GM23248 (cell line): ENCODE measurements around the gene ABCG2. TPM values are rescaled to one million over a fixed set of nuclear protein-coding genes. Genes with fewer than 3 reads are reported as not detected.
A peak's percentile ranks its signal among the peaks of the same experiment; 100 is the strongest.
"Not testable (repeated sequence)": the region's sequence is repeated elsewhere in the genome, so short reads cannot be mapped to it uniquely, and the experiment has no call there.

Experiments used
- DNase-seq: peaks from one replicate; pipeline ENCODE4 v3.0.0-alpha.2; 2015
- H2AFZ ChIP-seq: fragments of 200-600 bp; sonication (generic); 2 replicates; pipeline ENCODE4 v1.6.1; 2016; ENCODE audit warnings: antibody characterized with exemption
- H3F3A ChIP-seq: fragments of 200-600 bp; sonication (generic); 2 replicates; pipeline ENCODE4 v1.6.1; 2016; ENCODE audit warnings: mild to moderate bottlenecking, antibody characterized with exemption, mixed run types; ENCODE audit not compliant: insufficient read depth
- H3K27ac ChIP-seq: fragments of 200-600 bp; sonication (generic); 2 replicates; pipeline ENCODE4 v1.5.1; 2016; ENCODE audit warnings: mild to moderate bottlenecking
- H3K27me3 ChIP-seq: fragments of 200-600 bp; sonication (generic); replicated peaks from 2 replicates; pipeline ENCODE4 v1.6.1; 2016; ENCODE audit warnings: mild to moderate bottlenecking; ENCODE audit not compliant: insufficient read depth
- H3K36me3 ChIP-seq: fragments of 200-600 bp; sonication (generic); 2 replicates; pipeline ENCODE4 v1.6.1; 2016; ENCODE audit warnings: low read depth, mild to moderate bottlenecking
- H3K4me1 ChIP-seq: fragments of 200-600 bp; sonication (generic); 2 replicates; pipeline ENCODE4 v1.6.1; 2016; ENCODE audit warnings: mild to moderate bottlenecking; ENCODE audit not compliant: insufficient read depth
- H3K4me2 ChIP-seq: fragments of 200-600 bp; sonication (generic); one replicate; pipeline ENCODE4 v1.6.1; 2016; ENCODE audit warnings: mild to moderate bottlenecking; ENCODE audit not compliant: unreplicated experiment
- H3K4me3 ChIP-seq: fragments of 200-600 bp; sonication (generic); 2 replicates; pipeline ENCODE4 v1.5.1; 2016; ENCODE audit warnings: mild to moderate bottlenecking
- H3K79me2 ChIP-seq: fragments of 200-600 bp; sonication (generic); 2 replicates; pipeline ENCODE4 v1.6.1; 2016; ENCODE audit warnings: mild to moderate bottlenecking; ENCODE audit not compliant: insufficient read depth
- H3K9ac ChIP-seq: fragments of 200-600 bp; sonication (generic); 2 replicates; pipeline ENCODE4 v1.6.1; 2016; ENCODE audit warnings: mild to moderate bottlenecking
- H3K9me2 ChIP-seq: fragments of 200-600 bp; sonication (generic); 2 replicates; pipeline ENCODE4 v1.6.1; 2016; ENCODE audit warnings: mixed run types, mild to moderate bottlenecking, moderate library complexity; ENCODE audit not compliant: insufficient read depth
- H3K9me3 ChIP-seq: fragments of 200-600 bp; sonication (generic); one replicate; pipeline ENCODE4 v1.6.1; 2017; ENCODE audit warnings: low read depth
- H4K20me1 ChIP-seq: fragments of 200-600 bp; sonication (generic); 2 replicates; pipeline ENCODE4 v1.6.0; 2016; ENCODE audit not compliant: insufficient read depth
- EZH2 ChIP-seq: fragments of 200-600 bp; sonication (generic); IDR thresholded peaks from 2 replicates; pipeline ENCODE4 v1.6.1; 2018; ENCODE audit warnings: antibody characterized with exemption, mild to moderate bottlenecking; ENCODE audit not compliant: insufficient read depth, poor library complexity, severe bottlenecking
- EZH2phosphoT487 ChIP-seq: fragments of 200-600 bp; sonication (generic); IDR thresholded peaks from 2 replicates; pipeline ENCODE4 v1.6.1; 2018; ENCODE audit warnings: antibody characterized with exemption, moderate library complexity, mild to moderate bottlenecking, low read depth; ENCODE audit not compliant: insufficient read depth
- WGBS, 2 experiments: methylation state at CpG; one replicate each; pipeline ENCODE4 v1.1.6; 2015 to 2017; ENCODE audit warnings: low lambda C conversion rate in 2 of 2, low coverage in 1 of 2; ENCODE audit errors: missing lambda C conversion rate in 2 of 2; 5-methylcytosine and 5-hydroxymethylcytosine counted together
- in situ Hi-C: fragments of 300-500 bp; cut with MboI; formaldehyde crosslinking; loops from 2 replicates; pipeline ENCODE4 v1.15.0; 2020
- polyA plus RNA-seq: library from polyadenylated mRNA; unstranded; fragments of >200 nt; fragmentation: Nextera tagmentation; extraction: Ambion mirVana; gene quantifications from 2 replicates; pipeline ENCODE4 v1.2.1, GENCODE V29; 2016
- total RNA-seq: library from RNA; depleted of rRNA; stranded (reverse); fragments of >200 nt; shearing (Covaris generic); gene quantifications from 2 replicates; pipeline ENCODE4 v1.2.3, GENCODE V29; 2014

ABCG2 gene
- total and polyA plus RNA-seq, 2 experiments from 2014 or later: 0.05 to 0.11 TPM

DNA sequence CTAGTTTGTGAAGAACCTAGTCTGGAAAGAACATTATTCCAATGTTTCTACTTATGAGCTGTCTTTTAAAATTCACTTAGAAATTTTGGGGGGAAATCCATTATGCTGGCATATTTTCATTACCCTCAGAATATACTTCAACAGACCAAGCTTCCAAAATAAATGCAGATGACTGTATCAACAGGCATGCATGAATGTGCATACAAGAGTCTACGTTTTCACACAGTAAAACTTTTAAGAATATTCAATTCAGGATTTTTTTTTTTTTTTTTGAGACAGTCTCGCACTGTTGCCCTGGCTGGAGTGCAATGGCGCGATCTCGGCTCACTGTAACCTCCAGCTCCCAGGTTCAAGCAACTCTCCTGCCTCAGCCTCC is 49.7 kb downstream of the ABCG2 start:
- no peak overlapping the region for H2AFZ ChIP-seq
- H3K4me2 ChIP-seq: no peak overlapping the region
- H3F3A ChIP-seq: no peaks in the 10 kb centered on the region
- no peaks in the 10 kb centered on the region for H3K9me2 ChIP-seq
- no peak overlapping the region for H3K9ac ChIP-seq
- 85 to 91% methylated on average over 5 of the region's 5 CpGs for WGBS, 2 experiments
- TF ChIP-seq EZH2: no peak
- no peak for TF ChIP-seq EZH2phosphoT487
- DNase-seq: peak; percentile 13
- no peaks in the 10 kb centered on the region for H3K79me2 ChIP-seq
- H3K4me1 ChIP-seq: peaks cover 16% of the 10 kb centered on the region
- H3K4me3 ChIP-seq: no peak overlapping the region
- no peaks in the 10 kb centered on the region for H3K9me3 ChIP-seq
- H3K27me3 ChIP-seq: no peaks in the 10 kb centered on the region
- H3K36me3 ChIP-seq: no peaks in the 10 kb centered on the region
- in situ Hi-C loops: no loop called here
- no peak overlapping the region for H3K27ac ChIP-seq
- H4K20me1 ChIP-seq: no peaks in the 10 kb centered on the region

- H3K27ac ChIP-seq, H3K4me3 ChIP-seq, H3K9ac ChIP-seq, DNase-seq, H3K4me2 ChIP-seq, H3K9me3 ChIP-seq, in situ Hi-C loops, H3K79me2 ChIP-seq, H3K9me2 ChIP-seq, H2AFZ ChIP-seq, H3K27me3 ChIP-seq, H3F3A ChIP-seq, H3K36me3 ChIP-seq, H4K20me1 ChIP-seq: not testable (repeated sequence)
- 87 to 88% methylated on average over 7 of the region's 7 CpGs for WGBS, 2 experiments
- peaks cover 16% of the 10 kb centered on the region for H3K4me1 ChIP-seq
Observed at GRCh38 chr4:88108108-88108465, 50.4 kb downstream of the ABCG2 start.

- Histone ChIP-seq H4K20me1 (no peaks in the 10 kb centered on the region), H3K9me2 (no peaks in the 10 kb centered on the region), H3K9ac (no peak overlapping the region), H3K9me3 (no peaks in the 10 kb centered on the region), H3K4me1 (peaks cover 16% of the 10 kb centered on the region), H3K27me3 (no peaks in the 10 kb centered on the region), H2AFZ (no peak overlapping the region), H3K4me2 (no peak overlapping the region), H3K36me3 (no peaks in the 10 kb centered on the region), H3K79me2 (no peaks in the 10 kb centered on the region), H3F3A (no peaks in the 10 kb centered on the region), H3K27ac (no peak overlapping the region), H3K4me3 (no peak overlapping the region)
- 77 to 88% methylated on average over 2 of the region's 2 CpGs for WGBS, 2 experiments
- TF ChIP-seq EZH2phosphoT487 (no peak), EZH2 (no peak)
- in situ Hi-C loops: no loop called here
- DNase-seq: no peak
Observed at GRCh38 chr4:88107406-88108107, 50.9 kb downstream of the ABCG2 start.

- H3K9ac ChIP-seq: no peak overlapping the region
- H3K27ac ChIP-seq: no peak overlapping the region
- H3F3A ChIP-seq: no peaks in the 10 kb centered on the region
- H3K4me2 ChIP-seq: no peak overlapping the region
- no peaks in the 10 kb centered on the region for H3K9me3 ChIP-seq
- no peaks in the 10 kb centered on the region for H3K27me3 ChIP-seq
- H4K20me1 ChIP-seq: no peaks in the 10 kb centered on the region
- WGBS, 2 experiments: 74 to 79% methylated on average over 3 of the region's 3 CpGs
- no peaks in the 10 kb centered on the region for H3K36me3 ChIP-seq
- no peaks in the 10 kb centered on the region for H3K9me2 ChIP-seq
- no peak overlapping the region for H2AFZ ChIP-seq
- no peak overlapping the region for H3K4me3 ChIP-seq
- peaks cover 16% of the 10 kb centered on the region for H3K4me1 ChIP-seq
- TF ChIP-seq EZH2 (no peak), EZH2phosphoT487 (no peak)
- DNase-seq: peak; percentile 32
- in situ Hi-C loops: no loop called here
- H3K79me2 ChIP-seq: no peaks in the 10 kb centered on the region
Observed at GRCh38 chr4:88106205-88106604, 52.2 kb downstream of the ABCG2 start.
